HAP-1 (cell line): ENCODE measurements around the gene PRTFDC1.

Experiments used
- DNase-seq, 2 experiments: peaks; one replicate each; pipeline ENCODE4 v3.0.0-alpha.2; 2016 to 2020; ENCODE audit warnings: low spot score in 2 of 2
- H3K27me3 ChIP-seq: fragments of 250-450 bp; sonication (Bioruptor Pico); 2 replicates; pipeline ENCODE4 v1.5.1; 2020; ENCODE audit warnings: low read depth, mild to moderate bottlenecking, moderate library complexity
- H3K36me3 ChIP-seq: fragments of 250-450 bp; sonication (Bioruptor Pico); replicated peaks from 2 replicates; pipeline ENCODE4 v1.5.1; 2020; ENCODE audit warnings: mild to moderate bottlenecking
- H3K4me1 ChIP-seq: fragments of 250-450 bp; sonication (Bioruptor Pico); 2 replicates; pipeline ENCODE4 v1.5.1; 2020; ENCODE audit warnings: mild to moderate bottlenecking
- H3K4me3 ChIP-seq: fragments of 250-450 bp; sonication (Bioruptor Pico); 2 replicates; pipeline ENCODE4 v1.5.1; 2020; ENCODE audit warnings: mild to moderate bottlenecking, moderate library complexity
- H3K9me3 ChIP-seq: fragments of 250-450 bp; sonication (Bioruptor Pico); 2 replicates; pipeline ENCODE4 v1.5.1; 2020; ENCODE audit warnings: mild to moderate bottlenecking, moderate library complexity
- in situ Hi-C: fragments of 300-500 bp; cut with MboI; formaldehyde crosslinking; loops from 3 replicates; pipeline ENCODE4 v1.14.3; 2020; ENCODE audit warnings: low sequenced_read_pairs, inconsistent platforms, mixed read lengths

The PRTFDC1 gene

DNA sequence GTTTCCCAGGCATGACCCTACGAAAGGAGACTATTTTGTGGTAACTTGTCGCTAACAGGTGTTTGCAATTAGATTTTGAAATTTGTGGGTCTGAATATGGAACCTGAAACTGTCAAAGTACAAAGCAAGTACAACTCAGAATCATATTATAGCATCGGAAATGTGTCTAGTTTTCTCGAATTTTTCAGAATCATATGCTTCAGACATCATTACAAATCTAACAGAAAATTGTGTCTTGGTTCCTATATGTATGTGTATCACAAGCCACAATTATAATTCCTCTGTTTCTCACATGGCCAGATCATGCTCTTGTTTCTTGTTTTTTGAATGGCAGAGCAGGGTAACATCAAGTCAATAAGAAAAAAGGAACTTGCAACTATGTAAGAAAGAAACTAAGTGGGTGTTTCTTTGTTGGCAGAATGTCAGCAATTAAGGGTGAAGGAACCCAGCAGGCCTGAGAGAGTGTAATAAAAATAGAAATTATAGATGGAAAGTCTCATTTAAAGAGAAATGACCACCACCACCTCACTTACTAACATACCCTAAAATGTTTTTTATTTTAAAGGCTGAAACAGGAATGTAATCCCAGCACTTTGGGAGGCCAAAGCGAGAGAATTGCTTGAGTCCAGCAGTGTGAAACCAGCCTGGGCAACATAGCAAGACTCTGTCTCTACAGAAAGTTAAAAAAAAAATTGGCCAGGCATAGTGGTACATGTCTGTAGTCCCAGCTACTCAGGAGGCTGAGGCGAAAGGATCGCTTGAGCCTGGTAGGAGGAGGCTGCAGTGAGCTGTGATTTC, 51.3 kb downstream of the PRTFDC1 start:
- DNase-seq = no peak
- in situ Hi-C loops = no loop called here
- Histone ChIP-seq H3K36me3 (no peaks in the 10 kb centered on the region), H3K27me3 (no peaks in the 10 kb centered on the region), H3K9me3 (no peaks in the 10 kb centered on the region), H3K4me1 (peaks cover 5% of the 10 kb centered on the region; the same call in 1 of the 2 replicates), H3K4me3 (no peak overlapping the region)

DNA sequence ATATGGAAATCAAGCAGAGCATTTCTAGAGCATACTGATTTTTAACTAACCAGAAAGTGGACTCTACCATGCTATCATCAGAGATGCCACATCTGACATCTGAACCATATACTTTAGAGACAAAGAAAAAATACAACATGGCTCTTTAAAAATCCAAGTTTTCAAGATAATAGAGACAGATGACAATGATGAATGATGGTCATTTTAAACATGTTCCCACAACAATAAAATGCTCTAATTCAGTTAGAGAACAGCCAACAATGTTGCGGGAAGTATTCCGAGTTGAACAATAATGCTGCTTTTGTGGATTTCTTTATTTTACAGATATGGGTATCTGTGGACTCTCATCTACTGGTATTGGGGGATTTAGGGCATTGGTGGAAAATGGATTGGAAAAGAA, 52.8 kb downstream of the PRTFDC1 start:
- Histone ChIP-seq H3K9me3 (no peaks in the 10 kb centered on the region), H3K4me3 (no peak overlapping the region), H3K27me3 (no peaks in the 10 kb centered on the region), H3K4me1 (peaks cover 5% of the 10 kb centered on the region; the same call in 1 of the 2 replicates), H3K36me3 (no peaks in the 10 kb centered on the region)
- in situ Hi-C loops = no loop called here
- DNase-seq = no peak

DNA sequence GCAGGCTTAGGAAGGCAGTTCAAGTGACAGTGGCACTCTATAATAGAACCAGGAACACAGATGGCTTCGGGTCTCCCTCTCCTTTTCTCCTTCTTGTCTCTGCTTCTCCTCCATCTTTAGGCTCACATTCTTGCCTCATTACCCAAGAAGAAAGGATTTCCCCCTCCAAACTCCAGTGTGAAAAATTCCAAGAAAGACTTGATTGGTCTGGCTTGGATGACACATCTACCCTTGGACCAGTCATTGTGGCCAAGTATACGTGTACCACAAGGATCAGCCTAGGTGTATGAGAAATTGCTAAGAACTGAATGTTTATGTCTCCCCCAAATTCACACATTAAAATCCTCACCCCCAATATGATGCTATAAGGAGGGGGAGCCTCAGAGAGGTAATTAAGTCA, 53.9 kb downstream of the PRTFDC1 start:
- peaks cover 5% of the 10 kb centered on the region; the same call in 1 of the 2 replicates for H3K4me1 ChIP-seq
- no peak for DNase-seq
- no peaks in the 10 kb centered on the region for H3K27me3 ChIP-seq
- no peak overlapping the region for H3K4me3 ChIP-seq
- no peaks in the 10 kb centered on the region for H3K9me3 ChIP-seq
- in situ Hi-C loops = no loop called here
- H3K36me3 ChIP-seq = no peaks in the 10 kb centered on the region

DNA sequence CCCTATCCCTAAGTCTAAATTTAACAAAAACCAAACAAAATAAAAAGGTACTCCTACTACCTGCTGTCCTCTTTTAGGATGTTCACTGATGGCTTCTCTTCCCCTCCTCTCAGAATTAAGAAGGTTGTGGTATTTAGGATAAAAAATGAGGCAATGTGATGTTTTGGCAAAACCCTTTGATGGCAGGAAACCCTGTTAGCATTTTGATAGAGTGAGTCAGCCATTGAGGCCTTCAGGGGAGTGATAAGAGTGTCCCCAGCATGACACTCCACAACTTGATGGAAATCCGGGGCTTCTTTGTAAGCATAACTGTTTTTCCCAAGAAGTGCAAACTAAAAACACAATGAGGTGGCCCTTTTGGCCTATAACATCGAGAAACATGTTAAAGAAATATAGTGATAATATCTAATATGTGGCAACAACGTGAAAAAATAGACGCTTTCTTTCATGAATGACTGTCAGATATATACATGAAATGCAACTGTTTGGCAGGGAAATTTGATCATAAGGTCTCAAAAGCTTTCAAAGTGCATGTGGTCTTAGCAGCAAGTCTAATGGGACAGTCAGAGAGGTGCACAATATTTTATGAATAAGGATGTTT, 55.0 kb downstream of the PRTFDC1 start:
- Histone ChIP-seq H3K9me3 (no peaks in the 10 kb centered on the region), H3K36me3 (no peaks in the 10 kb centered on the region), H3K4me1 (peaks cover 3% of the 10 kb centered on the region; the same call in 1 of the 2 replicates), H3K27me3 (no peaks in the 10 kb centered on the region), H3K4me3 (no peak overlapping the region)
- no peak for DNase-seq
- in situ Hi-C loops = no loop called here

DNA sequence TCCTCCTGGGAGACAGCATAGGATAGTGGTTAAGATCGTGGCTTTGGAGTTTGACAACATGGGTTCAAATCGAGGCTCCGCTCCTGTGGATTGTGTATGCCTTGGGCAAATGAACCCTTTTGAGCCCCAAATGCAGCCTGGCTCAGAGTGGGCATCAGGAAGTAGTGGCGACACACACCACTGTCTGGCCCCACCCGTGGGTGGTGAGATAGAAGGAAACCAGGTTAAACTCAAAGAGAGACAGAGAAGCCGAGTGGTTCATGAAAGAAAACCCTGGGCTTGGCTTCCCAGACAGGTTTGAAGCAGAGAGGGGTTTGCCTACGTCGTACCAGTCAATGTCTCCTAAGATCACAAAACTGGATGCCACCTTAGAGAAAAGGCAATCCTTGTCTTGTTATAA, 57.7 kb downstream of the PRTFDC1 start:
- Histone ChIP-seq H3K9me3 (no peaks in the 10 kb centered on the region), H3K27me3 (no peaks in the 10 kb centered on the region), H3K4me3 (no peak overlapping the region), H3K36me3 (no peaks in the 10 kb centered on the region), H3K4me1 (0 out of 2 replicates have a peak, but pooled peaks cover 2% of the 10 kb centered on the region)
- in situ Hi-C loops = no loop called here
- DNase-seq = no peak

DNA sequence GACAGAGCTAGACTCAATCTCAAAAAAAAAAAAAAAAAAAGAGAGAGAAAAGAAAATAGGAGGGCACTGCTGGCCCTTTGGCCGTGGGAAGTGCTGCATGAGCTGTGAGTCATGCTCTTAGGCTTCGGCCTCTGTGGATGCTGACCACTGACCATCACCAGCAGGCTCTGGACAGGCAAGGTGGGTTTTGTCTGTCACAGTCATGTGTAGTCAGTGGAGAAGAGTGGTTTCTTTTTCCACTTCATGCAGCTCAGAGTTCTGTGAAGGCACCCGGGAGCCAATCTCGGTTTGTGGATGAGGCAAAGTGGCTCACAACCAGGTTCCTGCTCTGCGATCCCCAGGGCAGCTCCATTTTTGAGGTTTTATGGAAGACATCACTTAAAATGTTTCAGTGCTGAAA, 58.1 kb downstream of the PRTFDC1 start:
- Histone ChIP-seq H3K27me3 (no peaks in the 10 kb centered on the region), H3K9me3 (no peaks in the 10 kb centered on the region), H3K4me3 (no peak overlapping the region), H3K36me3 (no peaks in the 10 kb centered on the region), H3K4me1 (0 out of 2 replicates have a peak, but pooled peaks cover 2% of the 10 kb centered on the region)
- DNase-seq = no peak
- in situ Hi-C loops = no loop called here

DNA sequence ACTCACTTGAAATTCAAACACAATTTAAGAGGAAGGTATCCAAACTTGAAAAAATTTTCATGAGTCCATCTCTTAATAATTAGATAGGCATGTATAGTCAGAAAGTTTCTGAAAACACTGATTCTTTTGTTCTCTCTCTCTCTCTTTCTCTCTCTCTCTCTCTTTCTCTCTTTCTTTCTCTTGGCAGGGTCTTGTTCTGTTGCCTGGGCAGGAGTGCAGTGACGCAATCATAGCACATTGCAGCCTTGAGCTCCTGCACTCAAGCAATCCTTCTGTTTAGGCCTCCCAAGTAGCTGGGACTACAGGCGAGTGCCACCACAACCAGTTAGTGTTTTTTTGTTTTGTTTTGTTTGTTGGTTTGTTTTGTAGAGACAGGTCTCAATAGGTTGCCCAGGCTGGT, 59.3 kb downstream of the PRTFDC1 start:
- Histone ChIP-seq H3K27me3 (no peaks in the 10 kb centered on the region), H3K4me3 (no peak overlapping the region), H3K4me1 (0 out of 2 replicates have a peak, but pooled peaks cover 2% of the 10 kb centered on the region), H3K36me3 (no peaks in the 10 kb centered on the region), H3K9me3 (no peaks in the 10 kb centered on the region)
- DNase-seq = no peak
- in situ Hi-C loops = no loop called here

DNA sequence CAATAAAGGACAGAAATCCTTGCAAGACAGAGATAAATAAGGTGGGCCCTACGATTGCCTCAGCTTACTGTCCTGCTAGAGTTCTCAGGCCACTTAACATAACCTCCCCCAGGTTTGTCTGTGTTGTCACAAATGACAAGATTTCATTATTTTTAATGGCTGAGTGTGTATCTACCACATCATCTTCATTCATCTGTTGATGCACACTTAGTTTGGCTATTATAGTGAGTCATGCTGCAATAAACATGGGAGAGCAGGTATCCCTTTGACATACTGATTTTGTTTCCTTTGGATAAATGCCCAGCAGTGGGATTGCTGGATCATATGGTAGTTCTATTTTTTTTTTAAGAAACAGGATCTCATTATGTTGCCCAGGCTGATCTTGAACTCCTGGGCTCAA, 60.6 kb downstream of the PRTFDC1 start:
- no peaks in the 10 kb centered on the region for H3K36me3 ChIP-seq
- H3K4me3 ChIP-seq = no peak overlapping the region
- in situ Hi-C loops = no loop called here
- DNase-seq = no peak
- 0 out of 2 replicates have a peak, but pooled peaks cover 2% of the 10 kb centered on the region for H3K4me1 ChIP-seq
- H3K27me3 ChIP-seq = no peaks in the 10 kb centered on the region
- H3K9me3 ChIP-seq = no peaks in the 10 kb centered on the region

DNA sequence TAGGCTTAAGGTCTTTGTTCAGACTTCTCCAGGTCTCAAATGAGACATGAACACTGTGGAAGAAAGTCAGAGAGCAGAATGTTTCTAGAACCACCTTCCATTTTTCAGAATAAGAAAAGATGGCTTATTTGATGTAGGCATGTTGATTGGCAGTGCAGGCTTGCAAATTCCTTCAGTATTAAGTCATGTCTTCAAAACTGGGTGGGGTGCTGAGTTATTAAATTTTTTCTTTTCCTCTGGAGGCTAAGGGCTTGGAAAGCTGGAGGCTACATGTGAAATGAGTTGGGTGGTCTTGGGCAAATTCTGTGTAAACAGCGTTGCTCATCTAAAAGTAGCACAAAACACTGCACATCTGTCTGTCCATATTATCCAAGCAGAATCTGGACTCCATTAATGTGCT, 62.8 kb downstream of the PRTFDC1 start:
- H3K4me1 ChIP-seq = 0 out of 2 replicates have a peak, but pooled peaks cover 2% of the 10 kb centered on the region
- H3K4me3 ChIP-seq = no peak overlapping the region
- H3K27me3 ChIP-seq = no peaks in the 10 kb centered on the region
- in situ Hi-C loops = no loop called here
- DNase-seq = no peak
- H3K36me3 ChIP-seq = no peaks in the 10 kb centered on the region
- no peaks in the 10 kb centered on the region for H3K9me3 ChIP-seq

DNA sequence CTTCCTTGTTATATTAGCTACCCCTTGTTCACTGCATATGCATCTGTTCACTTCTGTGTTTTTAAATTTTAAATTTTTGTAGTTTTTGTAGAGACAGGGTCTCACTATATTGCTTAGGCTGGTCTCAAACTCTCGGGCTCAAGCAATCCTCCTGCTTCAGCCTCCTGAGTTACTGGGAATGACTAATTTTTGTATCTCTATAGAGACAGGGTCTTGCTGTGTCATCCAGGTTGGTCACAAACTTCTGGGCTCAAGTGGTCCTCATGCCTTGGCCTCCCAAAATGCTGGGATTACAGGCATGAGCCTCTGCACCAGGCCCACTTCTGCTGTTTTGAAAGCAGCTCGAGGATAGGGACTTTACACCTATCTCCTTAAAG, 64.6 kb downstream of the PRTFDC1 start:
- DNase-seq = no peak
- Histone ChIP-seq H3K27me3 (no peaks in the 10 kb centered on the region), H3K4me3 (no peak overlapping the region), H3K4me1 (0 out of 2 replicates have a peak, but pooled peaks cover 4% of the 10 kb centered on the region), H3K9me3 (no peaks in the 10 kb centered on the region), H3K36me3 (no peaks in the 10 kb centered on the region)
- in situ Hi-C loops = no loop called here

DNA sequence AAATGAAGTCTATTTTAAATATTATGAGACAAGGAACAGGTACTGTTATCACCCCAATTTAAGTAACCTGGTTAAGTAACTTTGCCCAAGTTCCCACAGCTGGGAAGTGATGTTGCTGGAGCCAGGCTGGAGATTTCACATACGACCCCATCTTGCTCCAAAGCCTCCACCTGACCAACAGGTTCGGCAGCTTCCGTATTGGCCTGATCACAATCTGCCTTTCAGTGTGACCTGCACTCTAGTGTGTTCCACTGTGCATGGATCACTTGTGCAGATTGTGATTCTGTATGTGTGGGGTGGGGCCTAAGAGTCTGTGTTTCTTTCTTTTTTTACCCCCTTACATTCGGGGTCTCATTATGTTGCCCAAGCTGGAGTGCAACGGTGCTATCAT, 66.1 kb downstream of the PRTFDC1 start:
- in situ Hi-C loops = no loop called here
- DNase-seq = no peak
- Histone ChIP-seq H3K4me1 (0 out of 2 replicates have a peak, but pooled peaks cover 4% of the 10 kb centered on the region), H3K27me3 (no peaks in the 10 kb centered on the region), H3K4me3 (no peak overlapping the region), H3K9me3 (no peaks in the 10 kb centered on the region), H3K36me3 (no peaks in the 10 kb centered on the region)

DNA sequence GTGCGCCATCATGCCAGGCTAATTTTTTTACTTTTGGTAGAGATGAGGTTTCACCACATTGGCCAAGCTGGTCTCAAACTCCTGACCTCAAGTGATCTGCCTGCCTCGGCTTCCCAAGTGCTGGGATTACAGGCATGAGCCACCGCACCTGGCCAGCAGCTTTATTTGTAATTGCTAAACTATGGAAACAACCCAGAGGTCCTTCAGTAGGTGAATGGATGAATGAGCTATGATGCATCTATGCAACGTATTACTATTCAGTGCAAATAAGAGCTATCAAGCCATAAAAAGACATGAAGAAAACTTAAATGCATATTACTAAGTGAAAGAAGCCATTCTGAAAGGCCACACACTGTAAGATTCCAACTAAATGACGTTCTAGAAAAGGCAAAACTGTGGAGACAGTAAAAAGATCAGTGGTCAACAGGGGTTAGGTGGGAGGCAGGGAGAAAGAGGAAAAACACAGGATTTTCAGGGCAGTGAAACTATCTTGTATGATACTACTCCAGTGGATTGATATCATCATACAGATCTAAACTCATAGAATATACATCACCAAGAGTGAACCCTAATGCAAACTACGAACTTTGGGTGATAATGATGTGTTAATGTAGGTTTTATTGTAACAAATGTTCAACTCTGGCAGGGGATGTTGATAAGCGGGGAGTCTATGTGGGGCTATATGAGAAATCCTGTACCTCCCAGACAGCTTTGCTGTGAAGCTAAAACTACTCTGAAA, 66.7 kb downstream of the PRTFDC1 start:
- in situ Hi-C loops = no loop called here
- 0 out of 2 replicates have a peak, but pooled peaks cover 3% of the 10 kb centered on the region for H3K4me1 ChIP-seq
- H3K4me3 ChIP-seq = no peak overlapping the region
- H3K9me3 ChIP-seq = no peaks in the 10 kb centered on the region
- no peaks in the 10 kb centered on the region for H3K36me3 ChIP-seq
- no peak for DNase-seq
- H3K27me3 ChIP-seq = no peaks in the 10 kb centered on the region

DNA sequence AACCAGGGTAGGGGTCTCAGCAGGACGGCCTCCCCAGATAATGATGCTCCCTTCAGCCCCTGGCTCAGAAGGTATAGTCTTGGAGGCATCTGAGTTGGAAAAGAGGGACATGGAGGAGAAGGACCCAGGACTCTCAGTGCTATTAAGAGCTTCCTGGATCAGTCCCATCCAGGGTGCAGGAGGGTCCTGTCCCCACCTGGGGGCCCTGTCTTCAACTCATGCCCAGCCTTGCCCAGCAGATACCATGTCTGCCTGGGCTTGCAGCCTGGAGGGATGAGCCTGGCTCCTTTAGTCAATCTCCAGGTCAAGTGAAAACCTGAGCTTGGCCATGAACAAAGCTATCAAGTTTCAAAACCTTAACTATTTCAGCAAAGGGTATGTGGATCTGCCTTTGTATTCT, 67.6 kb downstream of the PRTFDC1 start:
- no peak for DNase-seq
- Histone ChIP-seq H3K9me3 (no peaks in the 10 kb centered on the region), H3K4me3 (no peak overlapping the region), H3K36me3 (no peaks in the 10 kb centered on the region), H3K27me3 (no peaks in the 10 kb centered on the region), H3K4me1 (0 out of 2 replicates have a peak, but pooled peaks cover 3% of the 10 kb centered on the region)
- in situ Hi-C loops = no loop called here

DNA sequence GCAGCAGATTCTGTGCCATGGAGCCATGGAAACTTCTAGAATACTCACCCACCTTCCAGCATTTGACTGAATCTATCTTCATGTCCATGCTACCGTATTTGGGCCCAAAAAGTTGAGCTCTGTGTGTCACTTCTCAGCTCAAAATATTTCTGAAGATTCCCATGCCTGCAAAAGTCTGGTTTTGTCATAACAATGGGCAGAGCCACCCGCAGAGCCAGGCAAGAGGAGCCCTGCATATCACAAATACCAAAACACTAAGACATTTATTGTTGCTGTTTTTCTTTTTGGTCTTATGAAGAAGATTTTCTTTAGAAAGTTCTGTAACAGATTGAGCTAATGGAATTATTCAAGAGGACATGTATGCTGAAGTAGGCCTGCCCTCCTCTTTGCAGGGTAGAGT, 68.1 kb downstream of the PRTFDC1 start:
- H3K9me3 ChIP-seq = no peaks in the 10 kb centered on the region
- in situ Hi-C loops = no loop called here
- H3K27me3 ChIP-seq = no peaks in the 10 kb centered on the region
- no peak for DNase-seq
- 0 out of 2 replicates have a peak, but pooled peaks cover 3% of the 10 kb centered on the region for H3K4me1 ChIP-seq
- no peak overlapping the region for H3K4me3 ChIP-seq
- H3K36me3 ChIP-seq = no peaks in the 10 kb centered on the region
